Type B pancreatic cell (in vitro differentiated cells): ENCODE results near the gene SPIC. TPM values are rescaled to one million over a fixed set of nuclear protein-coding genes. Genes with fewer than 3 reads are reported as not detected.

Source experiments
- DNase-seq: peaks from one replicate; pipeline ENCODE4 v3.0.0; 2021; ENCODE audit warnings: mixed read lengths; ENCODE audit not compliant: unreplicated experiment; ENCODE audit errors: extremely low spot score
- H3K27ac Mint-ChIP-seq: 2 replicates; pipeline ENCODE4 v1.8.0; 2021; ENCODE audit warnings: mild to moderate bottlenecking, mixed read lengths
- H3K27me3 Mint-ChIP-seq: 2 replicates; pipeline ENCODE4 v1.8.0; 2021; ENCODE audit warnings: mixed read lengths
- H3K36me3 Mint-ChIP-seq: 2 replicates; pipeline ENCODE4 v1.8.0; 2021; ENCODE audit warnings: mixed read lengths
- H3K4me1 Mint-ChIP-seq: one replicate; pipeline ENCODE4 v1.8.0; 2021; ENCODE audit warnings: mixed read lengths; ENCODE audit not compliant: unreplicated experiment
- H3K4me3 Mint-ChIP-seq: 2 replicates; pipeline ENCODE4 v1.8.0; 2021; ENCODE audit warnings: mild to moderate bottlenecking, mixed read lengths
- H3K9me3 Mint-ChIP-seq: 2 replicates; pipeline ENCODE4 v1.8.0; 2021; ENCODE audit warnings: mixed read lengths
- CTCF ChIP-seq: fragments of 200-600 bp; sonication (generic); conservative IDR thresholded peaks from 2 replicates; pipeline ENCODE4 v1.5.0; 2021; ENCODE audit warnings: antibody characterized with exemption, mild to moderate bottlenecking
- long read RNA-seq: library from polyadenylated mRNA; unstranded; transcript quantifications from one replicate; pipeline ENCODE4 v2.0.0, GENCODE V29; 2020
- total RNA-seq: library from RNA; stranded (reverse); gene quantifications from 2 replicates; pipeline ENCODE4 v1.2.1, GENCODE V29; 2021; ENCODE audit warnings: low replicate concordance

The SPIC gene
- total RNA-seq, result not detected in 2 replicates
- long read RNA-seq, result 0 reads

- H3K27ac Mint-ChIP-seq, result no peak within 1 kb of the TSS
- DNase-seq, result no peak
- H3K9me3 Mint-ChIP-seq, result no peaks in the 10 kb centered on the region
Observed at GRCh38 chr12:101474711-101475386, at the start of gene SPIC. TSS of gene SPIC (plus strand) at chr12:101475336. CDS start at chr12:101476905, 1,569 bp downstream.

GRCh38 chr12:101430456-101430855 is 44.7 kb upstream of the SPIC start:
- no peak for DNase-seq
- Mint-ChIP-seq H3K4me1 (no peaks in the 10 kb centered on the region), H3K4me3 (no peak overlapping the region), H3K27ac (no peak overlapping the region), H3K27me3 (no peaks in the 10 kb centered on the region), H3K36me3 (no peaks in the 10 kb centered on the region), H3K9me3 (no peaks in the 10 kb centered on the region)
- no peak for TF ChIP-seq CTCF

More at GRCh38 chr12:101474711-101475386, at the start of gene SPIC:
- Mint-ChIP-seq H3K36me3 (no peaks in the 10 kb centered on the region), H3K4me3 (no peak within 1 kb of the TSS), H3K4me1 (no peaks in the 10 kb centered on the region), H3K27me3 (peaks cover 8% of the 10 kb centered on the region)
- no peak for TF ChIP-seq CTCF

- no peaks in the 10 kb centered on the region for H3K27me3 Mint-ChIP-seq
- no peaks in the 10 kb centered on the region for H3K9me3 Mint-ChIP-seq
- no peak for TF ChIP-seq CTCF
- no peak overlapping the region for H3K4me3 Mint-ChIP-seq
- DNase-seq, result no peak
- no peaks in the 10 kb centered on the region for H3K4me1 Mint-ChIP-seq
- no peaks in the 10 kb centered on the region for H3K36me3 Mint-ChIP-seq
- no peak overlapping the region for H3K27ac Mint-ChIP-seq
Observed at GRCh38 chr12:101436136-101436535, 39.0 kb upstream of the SPIC start.

GRCh38 chr12:101439236-101439635 is 35.9 kb upstream of the SPIC start:
- H3K36me3 Mint-ChIP-seq, result no peaks in the 10 kb centered on the region
- H3K27ac Mint-ChIP-seq, result no peak overlapping the region
- no peaks in the 10 kb centered on the region for H3K9me3 Mint-ChIP-seq
- no peak overlapping the region for H3K4me3 Mint-ChIP-seq
- H3K27me3 Mint-ChIP-seq, result peaks cover 3% of the 10 kb centered on the region
- no peak for DNase-seq
- no peak for TF ChIP-seq CTCF
- H3K4me1 Mint-ChIP-seq, result no peaks in the 10 kb centered on the region

- peaks cover 3% of the 10 kb centered on the region for H3K27me3 Mint-ChIP-seq
Observed at GRCh38 chr12:101441461-101442224, 33.5 kb upstream of the SPIC start.

More at GRCh38 chr12:101441461-101442224, 33.5 kb upstream of the SPIC start:
- no peaks in the 10 kb centered on the region for H3K36me3 Mint-ChIP-seq
- no peak for DNase-seq
- H3K27ac Mint-ChIP-seq, result no peak overlapping the region
- TF ChIP-seq CTCF, result no peak
- H3K4me1 Mint-ChIP-seq, result no peaks in the 10 kb centered on the region
- no peaks in the 10 kb centered on the region for H3K9me3 Mint-ChIP-seq
- no peak overlapping the region for H3K4me3 Mint-ChIP-seq
